ENCODE measurements around the gene ATF6. TPM values are rescaled to one million over a fixed set of nuclear protein-coding genes. Genes with fewer than 3 reads are reported as not detected.

Gene ATF6
- total RNA-seq, 1 experiment from 2014 or later, result 23.5 TPM

- DNase-seq (ENCODE audit: low read depth), result no peak
These were observed 121.7 kb downstream of the ATF6 start for GRCh38 chr1:161887730-161888287.

- DNase-seq (ENCODE audit: low read depth), result no peak
These were observed 124.5 kb downstream of the ATF6 start for GRCh38 chr1:161890574-161890973.

GRCh38 chr1:161899091-161899490 lies 133.0 kb downstream of the ATF6 start:
- no peak for DNase-seq (ENCODE audit: low read depth)

- DNase-seq (ENCODE audit: low read depth), result no peak
These were observed 134.0 kb downstream of the ATF6 start for GRCh38 chr1:161900160-161900559.

GRCh38 chr1:161902182-161902581 lies 136.1 kb downstream of the ATF6 start:
- no peak for DNase-seq (ENCODE audit: low read depth)

GRCh38 chr1:161905269-161905884 lies 139.3 kb downstream of the ATF6 start:
- DNase-seq (ENCODE audit: low read depth), result peak; percentile 9

GRCh38 chr1:161907265-161907664 lies 141.1 kb downstream of the ATF6 start:
- no peak for DNase-seq (ENCODE audit: low read depth)

GRCh38 chr1:161908264-161908663 lies 142.1 kb downstream of the ATF6 start:
- no peak for DNase-seq (ENCODE audit: low read depth)

GRCh38 chr1:161910604-161911003 lies 144.5 kb downstream of the ATF6 start:
- no peak for DNase-seq (ENCODE audit: low read depth)

GRCh38 chr1:161913482-161914140 lies 147.5 kb downstream of the ATF6 start:
- no peak for DNase-seq (ENCODE audit: low read depth)

- no peak for DNase-seq (ENCODE audit: low read depth)
These were observed 148.5 kb downstream of the ATF6 start for GRCh38 chr1:161914595-161914994.

- DNase-seq (ENCODE audit: low read depth), result no peak
These were observed 149.0 kb downstream of the ATF6 start for GRCh38 chr1:161915051-161915503.

- DNase-seq (ENCODE audit: low read depth), result no peak
These were observed 149.9 kb downstream of the ATF6 start for GRCh38 chr1:161915978-161916377.

- DNase-seq (ENCODE audit: low read depth), result no peak
These were observed 153.1 kb downstream of the ATF6 start for GRCh38 chr1:161919229-161919628.

- DNase-seq (ENCODE audit: low read depth), result no peak
These were observed 155.4 kb downstream of the ATF6 start for GRCh38 chr1:161921491-161921890.

- DNase-seq (ENCODE audit: low read depth), result no peak
These were observed 155.9 kb downstream of the ATF6 start for GRCh38 chr1:161921990-161922389.

- DNase-seq (ENCODE audit: low read depth), result no peak
These were observed 161.9 kb downstream of the ATF6 start for GRCh38 chr1:161928056-161928455.

GRCh38 chr1:161929137-161929536 lies 163.0 kb downstream of the ATF6 start:
- no peak for DNase-seq (ENCODE audit: low read depth)

- no peak for DNase-seq (ENCODE audit: low read depth)
These were observed 163.9 kb downstream of the ATF6 start for GRCh38 chr1:161930064-161930463.

- no peak for DNase-seq (ENCODE audit: low read depth)
These were observed 166.5 kb downstream of the ATF6 start for GRCh38 chr1:161932668-161933067.

- DNase-seq (ENCODE audit: low read depth), result peak; percentile 19
These were observed 167.8 kb downstream of the ATF6 start for GRCh38 chr1:161933592-161934588.

GRCh38 chr1:161935264-161935663 lies 169.1 kb downstream of the ATF6 start:
- DNase-seq (ENCODE audit: low read depth), result no peak

Data from Daoy (cell line).